Psoas muscle (tissue), 8 donors: ENCODE data around the gene OR1A2. TPM values are rescaled to one million over a fixed set of nuclear protein-coding genes. Genes with fewer than 3 reads are reported as not detected.
"Not testable (repeated sequence)": the region's sequence is repeated elsewhere in the genome, so short reads cannot be mapped to it uniquely, and the experiment has no call there.

Experiments used
- ATAC-seq, 4 donors: fragments of 200-7000 bp; cut with Tn5 transposase; one replicate each; pipeline ENCODE4 v1.9.1; 2020; ENCODE audit warnings: moderate library complexity in 3 of 4, mild to moderate bottlenecking in 2 of 4
- DNase-seq, 2 donors: peaks; one replicate each; pipeline ENCODE4 v3.0.0-alpha.2; 2020
- H3K27ac ChIP-seq: fragments of 200-600 bp; one replicate; pipeline ENCODE4 v1.8.0; 2022
- H3K27me3 ChIP-seq, 3 donors: fragments of 200-600 bp in 1 of 3; one replicate each; pipeline versions ENCODE4 v1.6.1 to v1.8.0; 2013 to 2022; ENCODE audit warnings: low read length in 2 of 3, mild to moderate bottlenecking in 2 of 3, moderate library complexity in 1 of 3; ENCODE audit not compliant: insufficient read depth in 3 of 3
- H3K36me3 ChIP-seq, 2 donors: fragments of 200-600 bp in 1 of 2; one replicate each; pipeline versions ENCODE4 v1.6.1 to v1.8.0; 2013 to 2022; ENCODE audit warnings: low read depth in 1 of 2, mild to moderate bottlenecking in 1 of 2, moderate library complexity in 1 of 2; ENCODE audit not compliant: insufficient read depth in 1 of 2
- H3K4me1 ChIP-seq: fragments of 200-600 bp; one replicate; pipeline ENCODE4 v1.8.0; 2022
- H3K4me3 ChIP-seq: fragments of 200-600 bp; one replicate; pipeline ENCODE4 v1.8.0; 2022; ENCODE audit warnings: mild to moderate bottlenecking
- H3K9me3 ChIP-seq: fragments of 200-600 bp; one replicate; pipeline ENCODE4 v1.8.0; 2022
- CTCF ChIP-seq: fragments of 200-600 bp; IDR thresholded peaks from one replicate; pipeline ENCODE4 v1.8.0; 2022; ENCODE audit warnings: antibody characterized with exemption
- WGBS, 3 donors: extraction: QIAGEN DNeasy Blood & Tissue Kit; methylation state at CpG; one replicate each; pipeline versions ENCODE4 v1.1.6 to v1.1.7; 2013; 5-methylcytosine and 5-hydroxymethylcytosine counted together
- intact Hi-C, 2 donors: fragments of 100-400 bp; cut with DNase I; formaldehyde crosslinking; loops; one replicate each; pipeline versions ENCODE4 v1.11.0 to v1.14.2; 2022
- polyA plus RNA-seq, 3 donors: library from polyadenylated mRNA; stranded (reverse); fragments of 200-250 nt; gene quantifications; one replicate each; pipeline ENCODE4 v1.2.3, GENCODE V29; 2013
- total RNA-seq, 4 donors: library from RNA; stranded (reverse); fragmentation: NEBNext Ultra II Directional in 2 of 4; extraction: Animal tissue kit (Norgen Biotek cat#: 25700) in 2 of 4; gene quantifications; one replicate each; pipeline versions ENCODE4 v1.2.1 to v1.2.4, GENCODE V29; 2021 to 2023
- donor health status: healthy with polysubstance abuse.
- donor health status: DM: no; HTN: no; CAD: no; lungs with moderate emphysema.
- donor health status: Bipolar disorder and iron deficiency.
- donor health status: healthy.
- donor health status: DM: yes; HTN: yes; CAD: no.
- donor health status: DM: no; HTN: no; CAD: no.
- donor health status: DM: no; HTN: no; CAD: no.
- donor health status: DM: yes; HTN: yes; CAD: no.

Gene OR1A2
- total and polyA plus RNA-seq, 7 donors = not detected

- Histone ChIP-seq H3K4me3 (no peak overlapping the region), H3K9me3 (no peaks in the 10 kb centered on the region), H3K27ac (no peak overlapping the region), H3K4me1 (no peaks in the 10 kb centered on the region), H3K27me3 (no peaks in the 10 kb centered on the region), H3K36me3 (no peaks in the 10 kb centered on the region)
- DNase-seq = no peak
- ATAC-seq = no peak
- 47 to 70% (median 59%) methylated on average over 2 of the region's 2 CpGs for WGBS, 3 donors
- TF ChIP-seq CTCF = no peak
- intact Hi-C loops = no loop called here
These were observed 25.2 kb downstream of the OR1A2 start for GRCh38 chr17:3222505-3222904.

GRCh38 chr17:3224721-3225352 lies 27.5 kb downstream of the OR1A2 start:
- ATAC-seq, H3K27ac ChIP-seq, H3K9me3 ChIP-seq, H3K4me1 ChIP-seq, H3K27me3 ChIP-seq, H3K36me3 ChIP-seq, DNase-seq, H3K4me3 ChIP-seq, intact Hi-C loops: not testable (repeated sequence)

GRCh38 chr17:3232300-3232699 lies 35.0 kb downstream of the OR1A2 start:
- H3K4me3 ChIP-seq, ATAC-seq, H3K27me3 ChIP-seq, DNase-seq, H3K27ac ChIP-seq, H3K36me3 ChIP-seq, H3K9me3 ChIP-seq, intact Hi-C loops, H3K4me1 ChIP-seq: not testable (repeated sequence)
- WGBS, 3 donors = 78 to 80% (median 79%) methylated on average over 6 to 8 of the region's 8 CpGs

GRCh38 chr17:3238685-3239084 lies 41.4 kb downstream of the OR1A2 start:
- H3K27me3 ChIP-seq, H3K36me3 ChIP-seq, intact Hi-C loops, H3K4me1 ChIP-seq, ATAC-seq, H3K27ac ChIP-seq, H3K9me3 ChIP-seq, DNase-seq, H3K4me3 ChIP-seq: not testable (repeated sequence)
- WGBS, 3 donors = 0 to 5% (median 0%) methylated on average over 1 of the region's 2 CpGs

- H3K27ac ChIP-seq, H3K4me1 ChIP-seq, H3K4me3 ChIP-seq, H3K27me3 ChIP-seq, H3K36me3 ChIP-seq, H3K9me3 ChIP-seq, ATAC-seq, DNase-seq, intact Hi-C loops: not testable (repeated sequence)
- WGBS, 3 donors = 78 to 94% methylated on average over 1 of the region's 1 CpG; no CpG with 5 or more reads in 1 of the 3 donors
These were observed 43.7 kb downstream of the OR1A2 start for GRCh38 chr17:3241044-3241443.

- H3K4me3 ChIP-seq, H3K27me3 ChIP-seq, DNase-seq, H3K4me1 ChIP-seq, H3K27ac ChIP-seq, H3K36me3 ChIP-seq, H3K9me3 ChIP-seq, intact Hi-C loops, ATAC-seq: not testable (repeated sequence)
- 45 to 50% (median 49%) methylated on average over 1 of the region's 1 CpG for WGBS, 3 donors
These were observed 47.5 kb downstream of the OR1A2 start for GRCh38 chr17:3244841-3245240.

Other genes with a start within 250 kb of the OR1A2 start
- not detected for gene OR1D5, start 133.9 kb upstream of the OR1A2 start, total RNA-seq
- not detected for gene OR1D5, start 133.9 kb upstream of the OR1A2 start, polyA plus RNA-seq
- not detected for gene OR1D2, start 93.1 kb upstream of the OR1A2 start, total RNA-seq
- gene OR1D2, start 93.1 kb upstream of the OR1A2 start, polyA plus RNA-seq = not detected
- gene OR1G1, start 70.0 kb upstream of the OR1A2 start, total RNA-seq = not detected
- not detected for gene OR1G1, start 70.0 kb upstream of the OR1A2 start, polyA plus RNA-seq
- gene OR1A1, start 10.1 kb downstream of the OR1A2 start, total RNA-seq = not detected
- gene OR1A1, start 10.1 kb downstream of the OR1A2 start, polyA plus RNA-seq = not detected
- gene OR3A1, start 100.8 kb downstream of the OR1A2 start, total RNA-seq = not detected
- gene OR3A1, start 100.8 kb downstream of the OR1A2 start, polyA plus RNA-seq = not detected
- under 1 TPM in 2 of 4 donors, not detected in 2; 0.36 to 0.40 TPM for gene OR3A2, start 188.8 kb downstream of the OR1A2 start, total RNA-seq
- under 1 TPM in 1 of 3 donors, not detected in 2; 0.04 TPM for gene OR3A2, start 188.8 kb downstream of the OR1A2 start, polyA plus RNA-seq
- gene OR1E1, start 200.9 kb downstream of the OR1A2 start, total RNA-seq = under 1 TPM in 1 of 4 donors, not detected in 3; 0.34 TPM
- under 1 TPM in 1 of 3 donors, not detected in 2; 0.04 TPM for gene OR1E1, start 200.9 kb downstream of the OR1A2 start, polyA plus RNA-seq
- gene OR3A3, start 213.9 kb downstream of the OR1A2 start, total RNA-seq = not detected
- gene OR3A3, start 213.9 kb downstream of the OR1A2 start, polyA plus RNA-seq = not detected
- not detected for gene OR1E2, start 236.3 kb downstream of the OR1A2 start, total RNA-seq
- gene OR1E2, start 236.3 kb downstream of the OR1A2 start, polyA plus RNA-seq = not detected